Kidney (tissue), 14 donors: ENCODE measurements around the gene JOSD2. TPM values are rescaled to one million over a fixed set of nuclear protein-coding genes. Genes with fewer than 3 reads are reported as not detected.

Experiments used
- DNase-seq, 5 donors: peaks; one replicate each; pipeline ENCODE4 v3.0.0-alpha.2; 2013 to 2020
- FAIRE-seq: peaks from 2 replicates; lab custom pipeline; 2012; peaks lifted over from hg19 to GRCh38; lab: Jason Lieb, UNC
- H3K27ac ChIP-seq, 2 donors: one replicate each; pipeline ENCODE4 v1.7.0; 2013; ENCODE audit warnings: low read depth in 2 of 2, low read length in 2 of 2, inconsistent platforms in 1 of 2
- H3K27me3 ChIP-seq: one replicate; pipeline ENCODE4 v1.7.1; 2013; ENCODE audit warnings: low read length, inconsistent platforms; ENCODE audit not compliant: control insufficient read depth, insufficient read depth
- H3K36me3 ChIP-seq, 3 donors: one replicate each; pipeline versions ENCODE4 v1.7.0 to v1.7.1; 2013; ENCODE audit warnings: low read length in 3 of 3, control low read depth in 1 of 3, inconsistent platforms in 1 of 3; ENCODE audit not compliant: insufficient read depth in 3 of 3, control insufficient read depth in 2 of 3
- H3K4me1 ChIP-seq, 3 donors: one replicate each; pipeline versions ENCODE4 v1.7.0 to v1.7.1; 2013; ENCODE audit warnings: low read length in 3 of 3, inconsistent platforms in 1 of 3, low read depth in 1 of 3; ENCODE audit not compliant: control insufficient read depth in 2 of 3, insufficient read depth in 2 of 3
- H3K4me3 ChIP-seq, 3 donors: one replicate each; pipeline versions ENCODE4 v1.7.0 to v1.8.1; 2013; ENCODE audit warnings: low read length in 3 of 3, control low read depth in 1 of 3, inconsistent platforms in 1 of 3
- H3K9ac ChIP-seq, 3 donors: one replicate each; pipeline versions ENCODE4 v1.7.0 to v1.7.1; 2013; ENCODE audit warnings: low read length in 3 of 3, control low read depth in 1 of 3, inconsistent platforms in 1 of 3
- H3K9me3 ChIP-seq, 3 donors: one replicate each; pipeline versions ENCODE4 v1.7.0 to v1.7.1; 2013; ENCODE audit warnings: low read length in 3 of 3, control low read depth in 1 of 3, inconsistent platforms in 1 of 3; ENCODE audit not compliant: control insufficient read depth in 2 of 3, insufficient read depth in 1 of 3
- CTCF ChIP-seq: IDR thresholded peaks from 3 replicates; pipeline ENCODE4 v1.5.1; 2012; ENCODE audit warnings: mild to moderate bottlenecking, moderate library complexity, borderline replicate concordance; ENCODE audit not compliant: insufficient read depth; ENCODE audit errors: extremely low read depth
- intact Hi-C: fragments of 100-400 bp; cut with DNase I; formaldehyde crosslinking; loops from one replicate; pipeline ENCODE4 v1.11.1; 2022
- polyA plus RNA-seq: library from polyadenylated mRNA; stranded (reverse); fragments of 350-450 nt; fragmentation: Illumina TruSeq; extraction: RNeasy Lipid Tissue Mini Kit (QIAGEN cat#74804); gene quantifications from one replicate; pipeline ENCODE4 v1.2.3, GENCODE V29; 2014; ENCODE audit warnings: low read depth, low replicate concordance; ENCODE audit not compliant: insufficient read depth
- total RNA-seq: library from RNA; stranded (reverse); fragmentation: NEBNext Ultra II Directional; extraction: Animal tissue kit (Norgen Biotek cat#: 25700); gene quantifications from one replicate; pipeline ENCODE4 v1.2.1, GENCODE V29; 2021
- donor health status: control.
- donor health status: control.
- donor health status: control.
- donor health status: control.
- donor health status: control.
- donor health status: DM: yes; HTN: yes; CAD: no.
- donor health status: Normal renal cell carcinoma (clear cell type).

The JOSD2 gene
- total and polyA plus RNA-seq, 2 donors from 2014 or later, result 31.7 to 73.7 TPM

- H3K9me3 ChIP-seq, result peaks cover 0 to 14% (median 3%) of the 10 kb centered on the region in 3 donors
- H3K4me3 ChIP-seq, result no peak overlapping the region
- FAIRE-seq (no peak), DNase-seq (no peak)
- H3K27me3 ChIP-seq, result no peaks in the 10 kb centered on the region
- intact Hi-C loops, result no loop called here
- no peak overlapping the region for H3K27ac ChIP-seq
- no peaks in the 10 kb centered on the region for H3K4me1 ChIP-seq
- no peak overlapping the region for H3K9ac ChIP-seq
- TF ChIP-seq CTCF, result no peak
- no peaks in the 10 kb centered on the region for H3K36me3 ChIP-seq
Measured at GRCh38 chr19:50537306-50537685, 26.3 kb upstream of the JOSD2 start.

- TF ChIP-seq CTCF, result no peak
- Histone ChIP-seq H3K36me3 (no peaks in the 10 kb centered on the region), H3K4me1 (no peaks in the 10 kb centered on the region), H3K9ac (no peak overlapping the region), H3K27me3 (no peaks in the 10 kb centered on the region), H3K27ac (no peak overlapping the region), H3K4me3 (no peak overlapping the region), H3K9me3 (peaks cover 0 to 14% (median 3%) of the 10 kb centered on the region in 3 donors)
- DNase-seq, result peak in 1 of 5 donors; percentile 47
- FAIRE-seq, result no peak
- intact Hi-C loops, result no loop called here
Measured at GRCh38 chr19:50536662-50537305, 25.8 kb upstream of the JOSD2 start.

- H3K36me3 ChIP-seq, result no peaks in the 10 kb centered on the region
- TF ChIP-seq CTCF, result no peak
- H3K4me3 ChIP-seq, result no peak overlapping the region
- no peak overlapping the region for H3K9ac ChIP-seq
- H3K27me3 ChIP-seq, result no peaks in the 10 kb centered on the region
- peaks cover 0 to 14% (median 3%) of the 10 kb centered on the region in 3 donors for H3K9me3 ChIP-seq
- DNase-seq, result peak in 2 of 5 donors; percentile 43 to 69
- H3K27ac ChIP-seq, result no peak overlapping the region
- intact Hi-C loops, result no loop called here
- no peaks in the 10 kb centered on the region for H3K4me1 ChIP-seq
- FAIRE-seq, result no peak
Measured at GRCh38 chr19:50535672-50536187, 24.7 kb upstream of the JOSD2 start.
